C4-2B (cell line): Measurements from ENCODE around the gene PNPLA6.

ENCODE experiments used
- H3K27ac ChIP-seq: fragments of 450-650 bp; 2 replicates; pipeline ENCODE4 v1.5.1; 2017
- ZFX ChIP-seq: fragments of 450-650 bp; IDR thresholded peaks from 2 replicates; pipeline ENCODE4 v1.6.1; 2017
- TF ChIP-seq, protein P1 (sequence below): fragments of 450-650 bp; conservative IDR thresholded peaks from 2 replicates; pipeline ENCODE4 v1.5.1; 2017; ENCODE audit warnings: mild to moderate bottlenecking

Gene PNPLA6

GRCh38 chr19:7497292-7497691 is 38.2 kb upstream of the PNPLA6 start:
- no peak overlapping the region for H3K27ac ChIP-seq
- TF ChIP-seq ZFX, result no peak
- TF ChIP-seq, protein P1, sequence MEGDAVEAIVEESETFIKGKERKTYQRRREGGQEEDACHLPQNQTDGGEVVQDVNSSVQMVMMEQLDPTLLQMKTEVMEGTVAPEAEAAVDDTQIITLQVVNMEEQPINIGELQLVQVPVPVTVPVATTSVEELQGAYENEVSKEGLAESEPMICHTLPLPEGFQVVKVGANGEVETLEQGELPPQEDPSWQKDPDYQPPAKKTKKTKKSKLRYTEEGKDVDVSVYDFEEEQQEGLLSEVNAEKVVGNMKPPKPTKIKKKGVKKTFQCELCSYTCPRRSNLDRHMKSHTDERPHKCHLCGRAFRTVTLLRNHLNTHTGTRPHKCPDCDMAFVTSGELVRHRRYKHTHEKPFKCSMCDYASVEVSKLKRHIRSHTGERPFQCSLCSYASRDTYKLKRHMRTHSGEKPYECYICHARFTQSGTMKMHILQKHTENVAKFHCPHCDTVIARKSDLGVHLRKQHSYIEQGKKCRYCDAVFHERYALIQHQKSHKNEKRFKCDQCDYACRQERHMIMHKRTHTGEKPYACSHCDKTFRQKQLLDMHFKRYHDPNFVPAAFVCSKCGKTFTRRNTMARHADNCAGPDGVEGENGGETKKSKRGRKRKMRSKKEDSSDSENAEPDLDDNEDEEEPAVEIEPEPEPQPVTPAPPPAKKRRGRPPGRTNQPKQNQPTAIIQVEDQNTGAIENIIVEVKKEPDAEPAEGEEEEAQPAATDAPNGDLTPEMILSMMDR, result no peak; the same call in 1 of the 2 replicates

DNA sequence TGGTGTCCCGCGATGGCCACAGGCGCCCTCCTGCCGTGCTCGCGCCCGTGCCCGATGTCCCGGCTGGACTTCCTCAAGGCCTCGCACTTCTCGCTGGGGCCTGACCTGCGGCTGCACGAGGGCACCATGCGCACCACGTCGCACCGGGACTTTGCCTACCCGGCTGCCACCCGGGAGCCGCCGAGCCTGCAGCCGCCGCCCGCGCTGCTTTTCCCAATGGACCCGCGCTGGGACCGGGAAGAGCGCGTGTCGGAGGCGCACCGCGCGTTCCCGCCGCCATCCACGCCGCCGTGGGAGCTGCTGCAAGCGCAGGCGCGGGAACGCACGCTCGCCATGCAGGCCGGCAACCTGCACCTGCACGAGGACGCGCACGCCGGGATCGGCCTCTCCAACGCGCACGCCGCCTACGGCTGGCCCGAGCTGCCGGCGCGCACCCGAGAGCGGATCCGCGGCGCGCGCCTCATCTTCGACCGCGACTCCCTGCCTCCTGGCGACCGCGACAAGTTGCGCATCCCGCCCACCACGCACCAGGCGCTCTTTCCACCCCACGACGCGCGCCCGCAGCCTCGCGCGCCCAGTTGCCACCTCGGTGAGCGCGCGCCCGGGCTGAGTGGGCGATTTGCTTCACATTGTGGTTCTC is 34.6 kb upstream of the PNPLA6 start:
- peak overlapping the region; percentile 80 for H3K27ac ChIP-seq
- peak; percentile 86; the same call in 1 of the 2 replicates for TF ChIP-seq ZFX
- TF ChIP-seq, protein P1, result no peak

GRCh38 chr19:7502552-7502951 is 33.0 kb upstream of the PNPLA6 start:
- H3K27ac ChIP-seq, result no peak overlapping the region
- TF ChIP-seq ZFX, result no peak
- TF ChIP-seq, protein P1, result no peak

GRCh38 chr19:7504684-7505083 is 30.8 kb upstream of the PNPLA6 start:
- H3K27ac ChIP-seq, result no peak overlapping the region
- no peak for TF ChIP-seq ZFX
- TF ChIP-seq, protein P1, result no peak

- TF ChIP-seq, protein P1, result no peak
- no peak for TF ChIP-seq ZFX
- H3K27ac ChIP-seq, result peak overlapping the region; percentile 34; the same call in 1 of the 2 replicates
Observed at GRCh38 chr19:7505288-7505681, 30.2 kb upstream of the PNPLA6 start.

DNA sequence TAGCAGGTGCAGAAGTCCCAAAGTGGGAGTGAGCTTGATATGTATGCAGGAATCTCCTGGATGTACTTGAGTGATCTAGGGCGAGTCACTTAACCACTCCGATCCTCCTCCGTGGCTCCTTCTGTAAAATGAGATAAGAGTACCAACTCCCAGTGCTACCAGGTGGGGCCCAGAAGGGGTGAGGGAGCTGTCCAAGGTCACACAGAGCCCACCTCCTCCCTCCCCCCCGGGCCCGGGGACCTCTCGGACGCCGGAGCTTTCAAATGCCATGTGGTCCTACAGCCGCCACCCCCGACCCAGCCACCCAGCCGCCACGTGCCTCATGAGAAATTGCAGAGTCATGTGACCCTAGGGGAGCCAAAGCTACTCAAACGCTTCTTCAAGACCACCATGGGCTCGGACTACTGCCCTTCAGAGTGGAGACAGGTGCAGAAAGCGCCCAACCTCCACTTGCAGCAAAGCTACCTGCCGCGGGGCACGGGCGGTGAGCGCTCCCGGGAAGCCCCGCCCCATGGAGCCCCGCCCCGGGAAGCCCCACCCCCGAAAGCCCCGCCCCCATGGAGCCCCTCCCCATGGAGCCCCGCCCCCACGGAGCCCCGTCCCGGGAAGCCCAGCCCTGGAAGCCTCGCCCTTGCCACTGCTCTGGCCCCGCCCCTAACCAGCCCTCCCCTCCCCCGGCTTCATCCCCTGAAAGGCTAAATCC is 29.7 kb upstream of the PNPLA6 start:
- TF ChIP-seq, protein P1, result no peak
- no peak for TF ChIP-seq ZFX
- H3K27ac ChIP-seq, result peak overlapping the region; percentile 34
